Iris pigment epithelial cell (primary cell): Measurements from ENCODE around the gene ZNF195.
"Not testable (repeated sequence)": the region's sequence is repeated elsewhere in the genome, so short reads cannot be mapped to it uniquely, and the experiment has no call there.

Source experiments
- DNase-seq: peaks from one replicate; pipeline ENCODE4 v3.0.0-alpha.2; 2011; ENCODE audit warnings: low read depth

The ZNF195 gene

DNA sequence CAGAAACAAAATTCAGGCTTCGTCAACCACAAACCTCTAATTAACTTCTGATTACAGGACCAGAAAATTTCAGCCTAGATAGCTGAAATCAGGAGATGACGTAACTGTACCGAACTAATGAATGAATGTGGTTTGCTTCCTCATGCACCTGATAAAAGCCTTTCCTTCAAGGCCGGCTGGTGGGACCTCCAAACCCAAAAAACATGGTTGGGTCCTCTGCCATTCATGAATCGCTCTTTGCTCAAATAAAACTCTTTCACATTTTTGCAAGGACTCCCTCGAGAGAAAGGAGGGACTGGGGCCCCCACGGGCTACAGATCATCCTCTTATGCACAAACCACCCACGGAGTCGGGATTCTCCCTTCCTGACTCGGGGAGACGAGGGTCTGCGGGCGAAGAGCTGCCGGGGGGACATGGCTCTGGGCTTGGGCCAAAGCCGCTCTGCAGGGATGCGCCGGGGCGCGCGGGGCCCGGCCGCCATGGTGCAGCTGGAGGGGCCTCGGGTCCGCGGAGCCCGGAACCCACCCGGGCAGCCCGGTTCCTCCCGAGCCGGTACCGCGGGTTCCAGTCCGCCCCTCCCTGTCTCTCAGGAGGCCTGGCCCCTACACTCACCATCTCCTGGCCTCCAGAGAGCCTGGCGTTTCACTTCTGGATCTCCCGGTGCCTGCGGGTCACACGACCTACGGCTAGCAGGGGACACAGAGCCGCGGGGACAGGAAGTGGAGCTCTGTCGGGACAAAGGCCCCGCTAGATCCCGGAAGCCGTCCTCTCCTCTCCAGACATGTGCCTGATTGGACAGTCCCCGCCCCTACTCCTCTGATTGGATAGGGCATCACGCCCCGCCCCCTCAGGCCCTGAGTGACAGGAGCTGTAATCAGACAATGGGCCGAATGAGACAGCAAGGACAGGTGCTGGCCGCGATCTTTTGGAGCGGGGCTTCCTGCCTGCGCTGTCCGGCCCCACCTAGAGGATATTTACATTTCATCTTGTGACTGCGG is at the start of gene ZNF195:
ZNF195 (minus strand) TSS at position 721 of the 998 bp plus-strand sequence; CDS start at position 615, 106 bp downstream.
- DNase-seq, result peak; percentile 93

- DNase-seq, result not testable (repeated sequence)
These were observed 49.1 kb upstream of the ZNF195 start for GRCh38 chr11:3428076-3428475.

GRCh38 chr11:3426541-3426940 is 47.6 kb upstream of the ZNF195 start:
- DNase-seq, result not testable (repeated sequence)

- DNase-seq, result not testable (repeated sequence)
These were observed 45.0 kb upstream of the ZNF195 start for GRCh38 chr11:3423928-3424327.

DNA sequence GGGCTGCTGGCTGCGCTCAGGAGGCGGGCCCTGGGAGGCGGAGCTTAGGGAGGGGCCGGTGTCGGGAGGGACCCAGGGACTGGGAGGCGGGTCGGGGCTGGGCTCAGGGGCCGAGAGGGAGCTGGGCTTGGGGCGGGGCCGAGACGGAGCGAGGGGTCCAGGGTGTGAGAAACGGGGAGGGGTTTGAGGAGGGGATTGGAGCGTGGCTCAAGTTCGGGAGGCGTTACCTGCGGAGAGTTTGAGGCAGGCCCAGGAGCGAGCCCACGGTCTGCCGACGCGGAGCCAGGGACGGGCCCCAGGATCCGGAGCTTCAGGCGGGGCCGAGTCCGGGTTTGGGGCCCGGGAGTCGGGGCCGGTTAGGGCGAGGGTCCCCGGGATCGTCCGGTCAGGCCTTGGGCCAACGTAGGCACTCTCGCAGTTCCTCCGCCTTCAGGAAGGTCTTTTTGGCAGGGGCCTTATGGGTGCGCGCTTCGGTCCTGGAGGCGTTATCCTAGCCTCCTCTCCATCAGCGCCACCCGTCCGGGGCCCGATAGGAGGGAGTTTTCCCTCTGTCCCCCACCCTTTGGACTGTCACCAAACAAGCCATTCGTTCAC is 44.3 kb upstream of the ZNF195 start:
- peak; percentile 10 for DNase-seq

- DNase-seq, result peak; percentile 98
These were observed 43.6 kb upstream of the ZNF195 start for GRCh38 chr11:3422380-3423137.

DNA sequence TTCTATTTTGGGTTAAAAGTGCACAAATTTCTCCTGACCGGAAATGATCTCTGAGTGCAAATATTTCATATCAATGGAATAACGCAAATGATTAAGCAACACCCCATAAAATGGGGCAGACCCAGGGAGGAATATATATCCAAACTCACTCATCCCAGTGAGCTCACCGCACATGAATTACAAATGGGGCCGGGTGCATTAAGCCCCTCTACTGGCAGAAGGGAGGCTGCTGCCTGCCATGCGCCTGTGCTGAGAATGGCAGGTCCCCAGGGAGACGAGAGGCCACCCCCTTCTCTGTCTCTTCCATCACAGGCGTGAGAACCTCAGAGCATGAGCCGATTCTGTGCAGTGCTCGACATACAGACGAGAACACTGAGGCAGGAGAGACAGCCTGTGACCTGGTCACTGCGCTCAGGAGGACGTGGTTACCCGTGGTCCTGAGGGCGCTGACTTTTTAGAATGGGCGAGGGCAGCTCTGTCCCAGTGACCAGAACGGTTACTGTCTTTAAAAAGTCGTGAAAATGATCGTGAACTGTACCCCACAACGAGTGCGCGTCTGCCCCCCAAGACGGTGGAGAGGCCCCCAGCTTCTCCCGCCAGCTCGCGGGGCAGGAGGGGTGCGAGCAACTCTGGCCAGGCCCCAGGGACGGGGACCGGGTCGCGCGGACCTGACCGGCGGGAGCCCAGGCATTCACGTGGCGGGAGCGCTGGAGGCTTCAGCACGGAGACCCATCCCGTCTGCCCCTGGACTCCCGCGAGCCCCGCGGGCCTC is 42.8 kb upstream of the ZNF195 start:
- DNase-seq, result peak; percentile 43

- not testable (repeated sequence) for DNase-seq
These were observed 41.5 kb upstream of the ZNF195 start for GRCh38 chr11:3420281-3421042.

GRCh38 chr11:3419496-3419895 is 40.5 kb upstream of the ZNF195 start:
- not testable (repeated sequence) for DNase-seq

DNA sequence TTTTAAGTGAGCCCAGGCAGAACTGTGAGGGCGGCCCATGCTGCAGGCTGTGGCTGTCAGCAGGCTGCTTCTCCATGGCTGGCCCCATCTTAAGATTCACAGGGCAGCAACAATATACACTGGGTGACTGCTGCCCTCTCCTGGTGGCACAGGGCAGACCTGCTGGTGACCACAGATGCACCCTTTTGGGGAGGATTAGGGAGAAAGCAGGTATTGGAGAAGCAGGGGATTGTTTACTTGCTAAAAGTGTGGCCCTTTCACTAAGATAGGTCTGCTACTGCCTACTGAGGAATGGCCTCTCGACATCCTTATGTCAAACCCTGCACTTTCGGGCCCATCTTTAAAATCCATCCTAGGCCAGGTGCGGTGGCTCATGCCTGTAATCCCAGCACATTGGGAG is 38.1 kb upstream of the ZNF195 start:
- DNase-seq, result peak; percentile 55

DNA sequence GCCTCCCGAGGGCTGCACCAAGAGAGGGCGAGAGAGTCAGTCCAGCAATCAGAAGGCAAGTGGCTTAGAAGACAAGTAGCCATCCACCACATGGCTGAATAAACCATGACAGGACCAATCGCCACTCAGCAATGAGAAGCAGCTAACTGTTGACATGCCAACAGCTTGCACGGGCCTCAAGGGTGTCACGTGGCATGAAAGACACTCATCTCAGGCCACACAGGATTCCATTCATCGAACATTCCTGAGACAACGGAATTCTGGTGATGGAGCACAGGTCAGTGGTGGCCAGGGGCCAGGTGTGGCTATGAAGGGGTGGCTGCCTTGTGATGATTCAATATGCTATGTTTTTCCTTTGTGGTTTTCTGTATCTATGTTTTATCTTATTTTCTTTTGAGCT is 36.4 kb upstream of the ZNF195 start:
- DNase-seq, result not testable (repeated sequence)

DNA sequence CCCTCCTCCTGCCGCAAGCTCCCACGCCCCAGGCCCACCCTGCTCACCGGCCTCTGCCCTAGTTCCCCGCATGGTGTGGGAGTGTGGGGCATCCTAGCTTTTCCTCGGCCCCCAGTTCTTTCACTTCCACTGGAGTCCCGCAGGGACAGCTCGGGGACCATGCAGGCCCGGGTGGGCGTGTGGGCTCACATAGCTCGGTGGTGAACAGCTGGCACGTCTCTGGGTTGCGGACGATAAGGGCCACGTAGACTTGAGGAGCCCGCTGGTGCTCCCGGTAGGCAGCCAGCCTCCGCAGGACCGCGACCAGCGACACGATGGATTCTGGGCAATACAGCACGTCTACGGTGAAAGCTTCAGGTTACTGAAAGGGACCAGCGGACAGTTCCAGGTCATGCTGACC is 34.7 kb upstream of the ZNF195 start:
- DNase-seq, result not testable (repeated sequence)

DNA sequence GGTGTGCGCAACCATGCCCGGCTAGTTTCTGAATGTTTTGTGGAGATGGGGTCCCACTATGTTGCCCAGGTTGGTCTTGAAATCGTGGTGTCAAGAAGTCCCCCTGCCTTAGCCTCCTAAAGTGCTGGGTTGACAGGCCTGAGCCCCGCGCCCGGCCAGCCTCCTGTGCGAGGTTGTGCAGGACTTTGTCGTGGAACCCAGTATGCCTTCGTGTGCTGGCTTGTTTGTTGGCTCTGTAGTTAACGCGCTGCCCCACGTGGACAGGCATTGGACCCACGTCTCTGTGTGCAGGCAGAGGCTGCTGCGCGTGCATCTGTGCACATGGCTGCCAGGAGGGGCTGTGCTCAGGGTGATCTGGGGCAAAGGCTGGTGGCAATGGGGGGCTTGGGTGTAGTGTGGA is 33.9 kb upstream of the ZNF195 start:
- no peak for DNase-seq

- peak; percentile 58 for DNase-seq
These were observed 29.8 kb upstream of the ZNF195 start for GRCh38 chr11:3408722-3409121.

DNA sequence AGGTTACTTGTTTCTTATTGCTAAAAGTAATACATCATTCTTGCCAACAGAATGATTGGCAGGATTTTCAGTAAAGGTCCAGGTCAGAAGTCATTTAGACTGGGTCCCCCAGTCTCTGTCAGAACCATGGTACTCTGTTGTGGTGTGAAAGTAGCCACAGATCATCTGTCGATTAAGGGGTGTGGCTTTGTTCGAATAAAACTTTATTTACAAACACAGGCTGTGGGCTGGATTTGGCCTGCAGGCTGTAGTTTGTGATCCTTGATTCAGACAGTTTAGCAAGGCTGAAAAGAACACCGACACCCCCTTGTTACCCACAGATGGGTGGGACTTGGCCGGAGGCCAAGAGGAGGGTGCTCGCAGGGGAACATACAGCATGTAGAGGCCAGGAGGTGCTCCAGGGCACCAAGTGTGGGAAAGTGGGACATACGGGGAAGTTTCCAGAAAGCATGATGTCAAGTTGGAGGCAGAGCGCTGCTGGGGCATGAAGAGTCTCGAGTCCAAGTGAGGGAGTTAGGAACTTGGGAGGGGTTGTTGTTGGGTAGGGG is 29.2 kb upstream of the ZNF195 start:
- not testable (repeated sequence) for DNase-seq

- not testable (repeated sequence) for DNase-seq
These were observed 28.0 kb upstream of the ZNF195 start for GRCh38 chr11:3406937-3407336.

- DNase-seq, result not testable (repeated sequence)
These were observed 27.4 kb upstream of the ZNF195 start for GRCh38 chr11:3406223-3406875.

GRCh38 chr11:3404076-3404925 is 25.4 kb upstream of the ZNF195 start:
- not testable (repeated sequence) for DNase-seq

DNA sequence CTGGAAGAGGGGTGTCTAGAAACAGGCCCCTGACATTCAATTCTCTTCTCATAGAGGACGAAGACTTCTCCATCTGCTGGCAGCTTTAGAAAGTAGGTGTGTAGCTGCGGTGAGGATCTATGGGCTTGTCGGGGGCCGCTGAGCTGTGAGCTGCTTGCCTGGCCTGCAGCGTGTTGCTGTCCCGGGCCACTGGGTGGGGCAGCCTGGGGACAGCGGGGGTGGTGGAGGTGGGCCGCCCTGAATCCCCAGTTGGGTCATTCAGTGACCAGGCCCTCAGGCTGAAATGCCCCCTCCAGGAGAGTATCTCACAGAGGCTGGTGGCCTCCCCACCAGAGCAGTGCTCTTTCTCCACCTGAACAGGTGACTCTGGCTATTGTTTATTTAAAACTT is 23.9 kb upstream of the ZNF195 start:
- DNase-seq, result not testable (repeated sequence)
